OCI-LY1 (cell line): ENCODE measurements around the gene FN1.

Experiments
- H2AFZ ChIP-seq: fragments of 200-600 bp; sonication (generic), shearing (Covaris generic); 2 replicates; pipeline ENCODE4 v1.6.0; 2014; ENCODE audit warnings: antibody characterized with exemption, mild to moderate bottlenecking, low read length
- H3F3A ChIP-seq: fragments of 200-600 bp; sonication (generic), shearing (Covaris generic); 2 replicates; pipeline ENCODE4 v1.6.0; 2014; ENCODE audit warnings: mild to moderate bottlenecking, antibody characterized with exemption, low read length, moderate library complexity; ENCODE audit not compliant: insufficient read depth
- H3K27ac ChIP-seq: fragments of 200-600 bp; sonication (generic); 2 replicates; pipeline ENCODE4 v1.5.1; 2014; ENCODE audit warnings: low read length, mixed run types, mild to moderate bottlenecking, low read depth; ENCODE audit not compliant: poor library complexity, severe bottlenecking
- H3K27me3 ChIP-seq: fragments of 200-600 bp; sonication (generic); 2 replicates; pipeline ENCODE4 v1.6.0; 2014; ENCODE audit warnings: antibody characterized with exemption, mild to moderate bottlenecking, low read length, moderate library complexity; ENCODE audit not compliant: insufficient read depth
- H3K36me3 ChIP-seq: fragments of 200-600 bp; sonication (generic); 2 replicates; pipeline ENCODE4 v1.6.1; 2014; ENCODE audit warnings: mild to moderate bottlenecking, antibody characterized with exemption, low read length, moderate library complexity, mixed read lengths; ENCODE audit not compliant: insufficient read depth
- H3K4me1 ChIP-seq: fragments of 200-600 bp; sonication (generic); 2 replicates; pipeline ENCODE4 v1.5.1; 2014; ENCODE audit warnings: mild to moderate bottlenecking, low read length, moderate library complexity; ENCODE audit not compliant: insufficient read depth, severe bottlenecking
- H3K4me2 ChIP-seq: fragments of 200-600 bp; sonication (generic), shearing (Covaris generic); 2 replicates; pipeline ENCODE4 v1.6.1; 2014; ENCODE audit warnings: low read length
- H3K4me3 ChIP-seq: fragments of 200-600 bp; sonication (generic); 2 replicates; pipeline ENCODE4 v1.5.1; 2014; ENCODE audit warnings: low read length, low read depth, mild to moderate bottlenecking, mixed read lengths; ENCODE audit not compliant: poor library complexity, severe bottlenecking
- H3K79me2 ChIP-seq: fragments of 200-600 bp; shearing (Covaris generic); 2 replicates; pipeline ENCODE4 v1.6.1; 2016; ENCODE audit warnings: mixed run types, low read length, mixed read lengths; ENCODE audit not compliant: insufficient read depth
- H3K9ac ChIP-seq: fragments of 200-600 bp; sonication (generic), shearing (Covaris generic); 2 replicates; pipeline ENCODE4 v1.6.1; 2014; ENCODE audit warnings: mild to moderate bottlenecking, low read length, mixed read lengths
- H3K9me2 ChIP-seq: fragments of 200-600 bp; sonication (generic), shearing (Covaris generic); 2 replicates; pipeline ENCODE4 v1.6.1; 2014; ENCODE audit warnings: low read depth, mild to moderate bottlenecking, low read length, mixed read lengths
- H3K9me3 ChIP-seq: fragments of 200-600 bp; shearing (Covaris generic); 2 replicates; pipeline ENCODE4 v1.6.1; 2014; ENCODE audit warnings: low read length, mixed read lengths
- H4K20me1 ChIP-seq: fragments of 200-600 bp; sonication (generic), shearing (Covaris generic); 2 replicates; pipeline ENCODE4 v1.6.0; 2016; ENCODE audit warnings: mild to moderate bottlenecking, low read length; ENCODE audit not compliant: insufficient read depth
- CTCF ChIP-seq: fragments of 200-600 bp; sonication (generic), shearing (Covaris generic); IDR thresholded peaks from 2 replicates; pipeline ENCODE4 v1.5.1; 2017; ENCODE audit warnings: mild to moderate bottlenecking, antibody characterized with exemption, low read length, moderate library complexity, mixed read lengths
- EZH2 ChIP-seq: fragments of 200-600 bp; sonication (generic), shearing (Covaris generic); IDR thresholded peaks from 2 replicates; pipeline ENCODE4 v1.8.0; 2017; ENCODE audit warnings: borderline replicate concordance, mixed run types, mild to moderate bottlenecking, antibody characterized with exemption, low read length, moderate library complexity, mixed read lengths

The FN1 gene

GRCh38 chr2:215363461-215364156 is 72.3 kb downstream of the FN1 start:
- H2AFZ ChIP-seq: no peak overlapping the region
- no peaks in the 10 kb centered on the region for H3K9me3 ChIP-seq
- H3K27me3 ChIP-seq: no peaks in the 10 kb centered on the region
- no peaks in the 10 kb centered on the region for H4K20me1 ChIP-seq
- H3K27ac ChIP-seq: no peak overlapping the region
- H3K79me2 ChIP-seq: no peaks in the 10 kb centered on the region
- TF ChIP-seq CTCF: no peak
- TF ChIP-seq EZH2: no peak
- no peaks in the 10 kb centered on the region for H3K4me1 ChIP-seq
- H3K4me2 ChIP-seq: no peak overlapping the region
- H3K4me3 ChIP-seq: no peak overlapping the region
- H3K9ac ChIP-seq: no peak overlapping the region
- no peaks in the 10 kb centered on the region for H3K9me2 ChIP-seq
- H3F3A ChIP-seq: no peaks in the 10 kb centered on the region
- H3K36me3 ChIP-seq: peaks cover 64% of the 10 kb centered on the region

- Histone ChIP-seq H3K27ac (no peak overlapping the region), H3K4me2 (no peak overlapping the region), H2AFZ (no peak overlapping the region), H3K9ac (no peak overlapping the region), H3K4me3 (no peak overlapping the region), H4K20me1 (no peaks in the 10 kb centered on the region), H3K36me3 (peaks cover 64% of the 10 kb centered on the region), H3K79me2 (no peaks in the 10 kb centered on the region), H3K9me2 (no peaks in the 10 kb centered on the region), H3F3A (no peaks in the 10 kb centered on the region), H3K9me3 (no peaks in the 10 kb centered on the region), H3K4me1 (no peaks in the 10 kb centered on the region), H3K27me3 (no peaks in the 10 kb centered on the region)
- TF ChIP-seq CTCF (no peak), EZH2 (no peak)
Measured at GRCh38 chr2:215363039-215363438, 72.8 kb downstream of the FN1 start.

- Histone ChIP-seq H2AFZ (no peak overlapping the region), H3F3A (no peaks in the 10 kb centered on the region), H3K4me2 (no peak overlapping the region), H3K36me3 (peaks cover 63% of the 10 kb centered on the region), H3K9me2 (no peaks in the 10 kb centered on the region), H3K27ac (no peak overlapping the region), H3K27me3 (no peaks in the 10 kb centered on the region), H3K4me1 (no peaks in the 10 kb centered on the region), H3K9me3 (no peaks in the 10 kb centered on the region), H4K20me1 (no peaks in the 10 kb centered on the region), H3K4me3 (no peak overlapping the region), H3K9ac (no peak overlapping the region), H3K79me2 (no peaks in the 10 kb centered on the region)
- TF ChIP-seq EZH2: no peak
- no peak for TF ChIP-seq CTCF
Measured at GRCh38 chr2:215362562-215362904, 73.3 kb downstream of the FN1 start.
